ENCODE measurements around the gene GPR3. TPM values are rescaled to one million over a fixed set of nuclear protein-coding genes. Genes with fewer than 3 reads are reported as not detected.

The GPR3 gene
- total and polyA plus RNA-seq, 2 of the 13 experiments (the other 11 are each of a cell fraction or from before 2014, with no cell fraction given) = 1.00 to 2.6 TPM

GRCh38 chr1:27342778-27343638 lies 49.4 kb upstream of the GPR3 start (continued):
- TF ChIP-seq ZBED4 (CRISPR knock-in tag; IDR thresholded peaks at IDR 0.05; ENCODE audit: borderline replicate concordance) (peak; percentile 49; the same call in 1 of the 2 replicates), ZNF598 (CRISPR knock-in tag; IDR thresholded peaks at IDR 0.05; ENCODE audit: borderline replicate concordance) (no peak; the same call in 1 of the 2 replicates), ZNF761 (CRISPR knock-in tag; conservative IDR thresholded peaks at IDR 0.05) (no peak), GTF3A (CRISPR knock-in tag; conservative IDR thresholded peaks at IDR 0.05) (no peak), ZNF501 (CRISPR knock-in tag; IDR thresholded peaks at IDR 0.05) (peak; percentile 44; the same call in 1 of the 2 replicates), SUZ12 (IDR thresholded peaks at IDR 0.05; ENCODE audit: low read depth, low read length) (no peak), ZNF30 (CRISPR knock-in tag; IDR thresholded peaks at IDR 0.05) (no peak; the same call in 1 of the 2 replicates), ZNF772 (CRISPR knock-in tag; IDR thresholded peaks at IDR 0.05) (peak; percentile 47), PCBP1 (IDR thresholded peaks at IDR 0.05; ENCODE audit: borderline replicate concordance, low read depth, low read length) (no peak), ZNF652 (CRISPR knock-in tag; IDR thresholded peaks at IDR 0.05; ENCODE audit: borderline replicate concordance, low read depth) (no peak), ZBTB39 (CRISPR knock-in tag; IDR thresholded peaks at IDR 0.05) (0 out of 2 replicates have a peak, but pooled peaks have one; percentile 7), ZNF792 (CRISPR knock-in tag; IDR thresholded peaks at IDR 0.05) (no peak), ZKSCAN8 (CRISPR knock-in tag; IDR thresholded peaks at IDR 0.05; ENCODE audit: borderline replicate concordance) (no peak), MTF2 (CRISPR knock-in tag; IDR thresholded peaks at IDR 0.05; ENCODE audit: borderline replicate concordance) (no peak), NCOA2 (CRISPR knock-in tag; IDR thresholded peaks at IDR 0.05) (no peak), PRPF4 (IDR thresholded peaks at IDR 0.05; ENCODE audit: low read depth, low read length, poor library complexity, severe bottlenecking) (no peak), PAF1 (CRISPR knock-in tag; IDR thresholded peaks at IDR 0.05) (no peak), SRY (CRISPR knock-in tag; IDR thresholded peaks at IDR 0.05) (no peak; the same call in 1 of the 2 replicates), ATF6 (CRISPR knock-in tag; conservative IDR thresholded peaks at IDR 0.05) (no peak), SATB2 (CRISPR knock-in tag; IDR thresholded peaks at IDR 0.05) (no peak)
- TF ChIP-seq, protein P1, sequence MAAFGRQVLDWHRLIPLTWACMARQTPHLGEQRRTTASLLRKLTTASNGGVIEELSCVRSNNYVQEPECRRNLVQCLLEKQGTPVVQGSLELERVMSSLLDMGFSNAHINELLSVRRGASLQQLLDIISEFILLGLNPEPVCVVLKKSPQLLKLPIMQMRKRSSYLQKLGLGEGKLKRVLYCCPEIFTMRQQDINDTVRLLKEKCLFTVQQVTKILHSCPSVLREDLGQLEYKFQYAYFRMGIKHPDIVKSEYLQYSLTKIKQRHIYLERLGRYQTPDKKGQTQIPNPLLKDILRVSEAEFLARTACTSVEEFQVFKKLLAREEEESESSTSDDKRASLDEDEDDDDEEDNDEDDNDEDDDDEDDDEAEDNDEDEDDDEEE (CRISPR knock-in tag; IDR thresholded peaks at IDR 0.05) = no peak
